GM10266 (cell line): ENCODE data around the gene DDIT4L.
"Not testable (repeated sequence)": the region's sequence is repeated elsewhere in the genome, so short reads cannot be mapped to it uniquely, and the experiment has no call there.

Source experiments
- DNase-seq: peaks from one replicate; pipeline ENCODE4 v3.0.0; 2012; ENCODE audit errors: extremely low spot score
- TF ChIP-seq, protein P1 (sequence below): IDR thresholded peaks from 2 replicates; pipeline ENCODE4 v1.5.1; 2012; ENCODE audit warnings: mild to moderate bottlenecking, low read depth; ENCODE audit not compliant: control insufficient read depth, insufficient read depth; ENCODE audit errors: missing control alignments

Gene DDIT4L

GRCh38 chr4:100165809-100166208, 24.5 kb downstream of the DDIT4L start:
- DNase-seq, result no peak
- TF ChIP-seq, protein P1, sequence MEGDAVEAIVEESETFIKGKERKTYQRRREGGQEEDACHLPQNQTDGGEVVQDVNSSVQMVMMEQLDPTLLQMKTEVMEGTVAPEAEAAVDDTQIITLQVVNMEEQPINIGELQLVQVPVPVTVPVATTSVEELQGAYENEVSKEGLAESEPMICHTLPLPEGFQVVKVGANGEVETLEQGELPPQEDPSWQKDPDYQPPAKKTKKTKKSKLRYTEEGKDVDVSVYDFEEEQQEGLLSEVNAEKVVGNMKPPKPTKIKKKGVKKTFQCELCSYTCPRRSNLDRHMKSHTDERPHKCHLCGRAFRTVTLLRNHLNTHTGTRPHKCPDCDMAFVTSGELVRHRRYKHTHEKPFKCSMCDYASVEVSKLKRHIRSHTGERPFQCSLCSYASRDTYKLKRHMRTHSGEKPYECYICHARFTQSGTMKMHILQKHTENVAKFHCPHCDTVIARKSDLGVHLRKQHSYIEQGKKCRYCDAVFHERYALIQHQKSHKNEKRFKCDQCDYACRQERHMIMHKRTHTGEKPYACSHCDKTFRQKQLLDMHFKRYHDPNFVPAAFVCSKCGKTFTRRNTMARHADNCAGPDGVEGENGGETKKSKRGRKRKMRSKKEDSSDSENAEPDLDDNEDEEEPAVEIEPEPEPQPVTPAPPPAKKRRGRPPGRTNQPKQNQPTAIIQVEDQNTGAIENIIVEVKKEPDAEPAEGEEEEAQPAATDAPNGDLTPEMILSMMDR, result no peak

- no peak for DNase-seq
- TF ChIP-seq, protein P1, result no peak
Observed at GRCh38 chr4:100164808-100165760, 25.2 kb downstream of the DDIT4L start.

GRCh38 chr4:100162027-100162685, 28.1 kb downstream of the DDIT4L start:
- TF ChIP-seq, protein P1, result no peak
- no peak for DNase-seq

- DNase-seq, result no peak
- TF ChIP-seq, protein P1, result no peak
Observed at GRCh38 chr4:100149190-100149589, 41.1 kb downstream of the DDIT4L start.

GRCh38 chr4:100147684-100148083, 42.6 kb downstream of the DDIT4L start:
- TF ChIP-seq, protein P1, result no peak
- no peak for DNase-seq

DNA sequence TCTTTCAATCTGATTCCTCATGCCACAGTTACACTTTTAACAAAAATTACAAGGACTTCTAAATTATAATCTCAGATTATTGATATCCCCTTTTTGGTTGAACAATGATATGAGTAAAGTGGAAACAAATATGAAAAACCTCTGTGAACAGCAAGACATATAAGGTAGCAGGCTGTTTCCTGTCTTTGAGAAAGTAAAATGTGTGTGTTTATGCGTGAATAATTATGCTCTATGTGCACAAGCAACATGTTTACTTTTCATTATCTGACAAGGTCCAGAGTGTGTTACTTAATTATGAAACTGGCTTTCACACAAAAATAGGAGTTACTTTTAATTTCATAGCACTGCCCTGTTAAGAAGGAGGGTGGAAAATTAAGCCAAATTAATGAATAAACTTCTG, 43.1 kb downstream of the DDIT4L start:
- TF ChIP-seq, protein P1, result no peak

GRCh38 chr4:100146756-100147155, 43.5 kb downstream of the DDIT4L start:
- DNase-seq, result no peak
- TF ChIP-seq, protein P1, result no peak

More for the DNA sequence above, 43.1 kb downstream of the DDIT4L start:
- no peak for DNase-seq

GRCh38 chr4:100137320-100137719, 52.9 kb downstream of the DDIT4L start:
- DNase-seq, result not testable (repeated sequence)
